PFSK-1 (cell line): ENCODE data around the gene ANXA6.

Source experiments
- POLR2AphosphoS5 ChIP-seq: IDR thresholded peaks from 2 replicates; pipeline ENCODE4 v1.6.1; 2012; ENCODE audit warnings: low read depth, mild to moderate bottlenecking, control low read depth, low read length, moderate library complexity
- SIN3A ChIP-seq: IDR thresholded peaks from 2 replicates; pipeline ENCODE4 v1.6.1; 2012; ENCODE audit warnings: mild to moderate bottlenecking, low read length, moderate library complexity, borderline replicate concordance; ENCODE audit not compliant: insufficient read depth

DNA sequence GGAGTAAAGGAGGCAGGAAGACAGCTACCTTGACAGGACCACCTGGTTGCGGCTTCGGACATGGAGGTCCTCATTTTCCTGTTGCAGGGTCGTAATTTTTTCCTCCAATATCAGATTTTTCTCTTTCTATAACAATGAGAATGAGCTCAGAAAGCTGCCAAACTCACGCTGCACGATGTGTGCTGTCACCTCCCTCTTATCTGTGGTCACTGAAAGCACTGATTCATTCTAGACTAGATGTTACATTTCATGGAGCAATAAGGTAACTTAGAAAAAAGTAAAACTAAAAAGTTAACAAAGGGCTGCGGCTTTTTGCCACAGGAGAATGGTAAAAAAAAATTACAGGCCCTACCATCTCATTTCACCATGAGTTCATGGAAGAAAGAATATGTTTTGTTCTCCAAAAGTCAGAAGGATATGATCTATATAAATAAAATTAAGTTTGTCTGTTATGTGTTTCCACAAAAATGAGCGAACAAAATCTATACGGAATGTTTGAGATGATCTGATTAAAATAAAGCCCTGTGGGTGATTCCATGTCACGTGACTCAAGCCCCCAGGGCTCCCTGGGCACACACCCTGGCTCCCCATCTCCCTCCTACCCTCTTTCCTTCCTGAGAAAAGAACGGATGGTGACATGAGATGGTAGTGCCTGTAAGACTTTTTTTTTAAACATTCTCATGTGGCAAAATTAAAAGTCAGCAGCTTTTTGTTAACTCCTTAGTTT, 26.9 kb upstream of the ANXA6 start:
- no peak for TF ChIP-seq SIN3A
- TF ChIP-seq POLR2AphosphoS5, result no peak
